Right renal cortex interstitium (tissue), 3 donors: ENCODE measurements around the gene ALOX12. TPM values are rescaled to one million over a fixed set of nuclear protein-coding genes. Genes with fewer than 3 reads are reported as not detected.
"Not testable (repeated sequence)": the region's sequence is repeated elsewhere in the genome, so short reads cannot be mapped to it uniquely, and the experiment has no call there.

Source experiments
- DNase-seq, 3 donors: peaks; one replicate each; pipeline ENCODE4 v3.0.0-alpha.2; 2013; ENCODE audit warnings: low read depth in 3 of 3, low spot score in 2 of 3
- polyA plus RNA-seq, 3 donors: library from polyadenylated mRNA; unstranded; fragments of 120-200 nt; gene quantifications; one replicate each; pipeline ENCODE4 v1.2.1, GENCODE V29; 2013; ENCODE audit not compliant: insufficient read length in 3 of 3

ALOX12 gene
- polyA plus RNA-seq, 3 donors = 1.8 to 2.8 (median 2.1) TPM

- no peak for DNase-seq
Measured at GRCh38 chr17:7043182-7043496, 47.3 kb downstream of the ALOX12 start.

- DNase-seq = no peak
Measured at GRCh38 chr17:7043497-7044198, 47.8 kb downstream of the ALOX12 start, which contains the start of gene SLC16A11. Gene SLC16A11, minus strand, starts transcription at chr17:7044092. Its CDS starts 579 bp downstream, at chr17:7043513.

- no peak for DNase-seq
Measured at GRCh38 chr17:7045492-7046126, 49.8 kb downstream of the ALOX12 start.

GRCh38 chr17:7046127-7046724 lies 50.4 kb downstream of the ALOX12 start:
- DNase-seq = no peak

- DNase-seq = not testable (repeated sequence)
Measured at GRCh38 chr17:7046725-7047397, 51.0 kb downstream of the ALOX12 start.

GRCh38 chr17:7047566-7047965 lies 51.7 kb downstream of the ALOX12 start:
- DNase-seq = no peak

GRCh38 chr17:7048968-7049367 lies 53.1 kb downstream of the ALOX12 start:
- no peak for DNase-seq

- DNase-seq = not testable (repeated sequence)
Measured at GRCh38 chr17:7050583-7050982, 54.7 kb downstream of the ALOX12 start.

- DNase-seq = no peak
Measured at GRCh38 chr17:7056386-7056785, 60.5 kb downstream of the ALOX12 start.

GRCh38 chr17:7058831-7059447 lies 63.1 kb downstream of the ALOX12 start:
- DNase-seq = no peak

Other genes starting within 250 kb of the ALOX12 start
- 1 to 10 TPM; 6.4 to 8.8 (median 7.3) TPM for gene XAF1, start 240.0 kb upstream of the ALOX12 start, polyA plus RNA-seq
- under 1 TPM in 2 of 3 donors, not detected in 1; 0.14 to 0.31 TPM for gene FBXO39, start 219.8 kb upstream of the ALOX12 start, polyA plus RNA-seq
- gene TEKT1, start 164.3 kb upstream of the ALOX12 start, polyA plus RNA-seq = 1 to 10 TPM in 1 of 3 donors, under 1 TPM in 2; 0.93 to 1.2 (median 0.94) TPM
- gene RNASEK, start 16.6 kb downstream of the ALOX12 start, polyA plus RNA-seq = 100 to 1,000 TPM; 162 to 188 (median 171) TPM
- 10 to 100 TPM; 25.3 to 27.7 (median 25.4) TPM for gene BCL6B, start 27.0 kb downstream of the ALOX12 start, polyA plus RNA-seq
- gene SLC16A13, start 40.0 kb downstream of the ALOX12 start, polyA plus RNA-seq = 1 to 10 TPM; 2.4 to 3.3 (median 2.4) TPM
- gene SLC16A11, start 48.0 kb downstream of the ALOX12 start, polyA plus RNA-seq = under 1 TPM; 0.29 to 0.55 (median 0.34) TPM
- 1 to 10 TPM; 1.2 to 1.9 (median 1.6) TPM for gene CLEC10A, start 84.2 kb downstream of the ALOX12 start, polyA plus RNA-seq
- gene ASGR2, start 118.8 kb downstream of the ALOX12 start, polyA plus RNA-seq = 1 to 10 TPM; 1.2 to 1.5 (median 1.4) TPM
- gene ASGR1, start 183.3 kb downstream of the ALOX12 start, polyA plus RNA-seq = 1 to 10 TPM; 5.3 to 6.7 (median 5.7) TPM
- gene DLG4, start 223.8 kb downstream of the ALOX12 start, polyA plus RNA-seq = 10 to 100 TPM; 22.5 to 25.2 (median 22.8) TPM
- gene ACADVL, start 223.9 kb downstream of the ALOX12 start, polyA plus RNA-seq = 100 to 1,000 TPM; 371 to 476 (median 439) TPM
- 10 to 100 TPM; 44.4 to 52.4 (median 44.8) TPM for gene DVL2, start 238.5 kb downstream of the ALOX12 start, polyA plus RNA-seq
- gene PHF23, start 243.4 kb downstream of the ALOX12 start, polyA plus RNA-seq = 10 to 100 TPM; 51.1 to 60.7 (median 53.7) TPM
- 100 to 1,000 TPM; 466 to 495 (median 468) TPM for gene GABARAP, start 246.4 kb downstream of the ALOX12 start, polyA plus RNA-seq